PC-3 (cell line): ENCODE results near the gene C5orf22. TPM values are rescaled to one million over a fixed set of nuclear protein-coding genes. Genes with fewer than 3 reads are reported as not detected.
"Not testable (repeated sequence)": the region's sequence is repeated elsewhere in the genome, so short reads cannot be mapped to it uniquely, and the experiment has no call there.

Experiments used
- ATAC-seq: fragments of 200-7000 bp; cut with Tn5 transposase; 2 replicates; pipeline ENCODE4 v1.9.1; 2020; ENCODE audit warnings: mild to moderate bottlenecking, moderate library complexity
- BruUV-seq: library from RNA; stranded (reverse); fragments of 400-500 nt; replicated peaks from 2 replicates; lab custom pipeline; 2021; lab: Mats Ljungman, UMichigan
- CTCF ChIA-PET: fragments of 300-600 bp; sonication (Branson Sonifier 250); formaldehyde crosslinking; loops from one replicate; lab custom pipeline; 2022; ENCODE audit warnings: antibody characterized with exemption; lab: Charles Lee
- POLR2A ChIA-PET: fragments of 300-600 bp; sonication (Branson Sonifier 250); formaldehyde crosslinking; loops from one replicate; lab custom pipeline; 2022; ENCODE audit warnings: antibody characterized with exemption; ENCODE audit not compliant: unreplicated experiment; lab: Charles Lee
- DNase-seq: peaks from one replicate; pipeline ENCODE4 v3.0.0-alpha.2; 2015
- H2AFZ ChIP-seq: fragments of 300-600 bp; sonication (generic); 2 replicates; pipeline ENCODE4 v1.6.0; 2016; ENCODE audit warnings: antibody characterized with exemption, low read length
- H3F3A ChIP-seq: fragments of 300-600 bp; sonication (generic); one replicate; pipeline ENCODE4 v1.6.0; 2017; ENCODE audit warnings: antibody characterized with exemption, low read length, control low read depth, mild to moderate bottlenecking; ENCODE audit not compliant: unreplicated experiment
- H3K27ac ChIP-seq: fragments of 300-600 bp; sonication (generic); 2 replicates; pipeline ENCODE4 v1.5.1; 2016; ENCODE audit warnings: mild to moderate bottlenecking, low read length
- H3K27me3 ChIP-seq: fragments of 300-600 bp; sonication (generic); 2 replicates; pipeline ENCODE4 v1.6.1; 2016; ENCODE audit warnings: low read length, mixed read lengths
- H3K36me3 ChIP-seq: fragments of 300-600 bp; sonication (generic); 2 replicates; pipeline ENCODE4 v1.6.1; 2016; ENCODE audit warnings: low read depth, mixed run types, low read length, mixed read lengths
- H3K4me1 ChIP-seq: fragments of 300-600 bp; sonication (generic); 2 replicates; pipeline ENCODE4 v1.5.1; 2016; ENCODE audit warnings: low read length; ENCODE audit not compliant: insufficient read depth
- H3K4me2 ChIP-seq: fragments of 300-600 bp; sonication (generic); 2 replicates; pipeline ENCODE4 v1.6.0; 2016; ENCODE audit warnings: low read length
- H3K4me3 ChIP-seq: fragments of 300-600 bp; sonication (generic); 2 replicates; pipeline ENCODE4 v1.5.1; 2016; ENCODE audit warnings: mild to moderate bottlenecking, low read length, mixed read lengths
- H3K79me2 ChIP-seq: fragments of 300-600 bp; sonication (generic); 2 replicates; pipeline ENCODE4 v1.6.1; 2017; ENCODE audit warnings: low read length, mixed read lengths
- H3K9ac ChIP-seq: fragments of 300-600 bp; sonication (generic); 2 replicates; pipeline ENCODE4 v1.6.0; 2016; ENCODE audit warnings: mild to moderate bottlenecking, low read length
- H3K9me2 ChIP-seq: fragments of 300-600 bp; sonication (generic); replicated peaks from 2 replicates; pipeline ENCODE4 v1.6.1; 2016; ENCODE audit warnings: mixed run types, low read length, mixed read lengths
- H3K9me3 ChIP-seq: fragments of 300-600 bp; sonication (generic); 2 replicates; pipeline ENCODE4 v1.6.1; 2016; ENCODE audit warnings: low read length, mixed read lengths
- H4K20me1 ChIP-seq: fragments of 300-600 bp; sonication (generic); 2 replicates; pipeline ENCODE4 v1.6.1; 2016; ENCODE audit warnings: low read length, mixed read lengths
- CTCF ChIP-seq: fragments of 300-600 bp; sonication (generic); conservative IDR thresholded peaks from 2 replicates; pipeline ENCODE4 v1.5.1; 2017; ENCODE audit warnings: antibody characterized with exemption, low read depth, mild to moderate bottlenecking, low read length
- EZH2 ChIP-seq: fragments of 300-600 bp; sonication (generic); IDR thresholded peaks from one replicate; pipeline ENCODE4 v1.6.1; 2017; ENCODE audit warnings: antibody characterized with exemption, mild to moderate bottlenecking, low read length; ENCODE audit not compliant: unreplicated experiment
- EZH2phosphoT487 ChIP-seq: fragments of 300-600 bp; sonication (generic); IDR thresholded peaks from 2 replicates; pipeline ENCODE4 v1.6.1; 2018; ENCODE audit warnings: mild to moderate bottlenecking, antibody characterized with exemption, low read length, borderline replicate concordance
- intact Hi-C: fragments of 100-400 bp; cut with micrococcal nuclease; formaldehyde crosslinking; loops from 2 replicates; pipeline ENCODE4 v1.9.0; 2023
- total RNA-seq: library from RNA; depleted of rRNA; stranded (reverse); fragments of >200 nt; gene quantifications from 2 replicates; pipeline ENCODE4 v1.2.3, GENCODE V29; 2014

C5orf22 gene
- total RNA-seq, 1 experiment from 2014 or later = 15.3 TPM

GRCh38 chr5:31537851-31538250, 5.8 kb downstream of the C5orf22 start:
- CTCF ChIA-PET = no interaction called here
- DNase-seq = no peak
- Histone ChIP-seq H3K36me3 (peaks cover 49% of the 10 kb centered on the region), H3K27me3 (no peaks in the 10 kb centered on the region), H3F3A (no peaks in the 10 kb centered on the region), H3K9me2 (no peaks in the 10 kb centered on the region), H3K79me2 (peaks cover 26% of the 10 kb centered on the region), H3K9ac (no peak overlapping the region), H3K4me3 (no peak overlapping the region), H2AFZ (no peak overlapping the region), H4K20me1 (no peaks in the 10 kb centered on the region), H3K9me3 (no peaks in the 10 kb centered on the region), H3K4me2 (no peak overlapping the region), H3K4me1 (peaks cover 13% of the 10 kb centered on the region), H3K27ac (no peak overlapping the region)
- no TSS peak for BruUV-seq
- POLR2A ChIA-PET = no interaction called here
- ATAC-seq = no peak
- no peak for TF ChIP-seq EZH2phosphoT487
- no peak for TF ChIP-seq CTCF
- TF ChIP-seq EZH2 = no peak
- intact Hi-C loops = no loop called here

GRCh38 chr5:31549114-31549513, 17.0 kb downstream of the C5orf22 start:
- H3K9me2 ChIP-seq, H3K9me3 ChIP-seq, POLR2A ChIA-PET, H3K4me2 ChIP-seq, intact Hi-C loops, ATAC-seq, H3K27me3 ChIP-seq, H3K27ac ChIP-seq, H3K79me2 ChIP-seq, H3K4me3 ChIP-seq, DNase-seq, CTCF ChIA-PET, H3F3A ChIP-seq, H3K4me1 ChIP-seq, H4K20me1 ChIP-seq, H3K9ac ChIP-seq, H2AFZ ChIP-seq, BruUV-seq: not testable (repeated sequence)
- peaks cover 30% of the 10 kb centered on the region for H3K36me3 ChIP-seq

GRCh38 chr5:31551878-31552277, 19.8 kb downstream of the C5orf22 start:
- Histone ChIP-seq H3K27ac (no peak overlapping the region), H3K27me3 (no peaks in the 10 kb centered on the region), H3K79me2 (no peaks in the 10 kb centered on the region), H3K9ac (no peak overlapping the region), H2AFZ (no peak overlapping the region), H3K4me1 (peaks cover 16% of the 10 kb centered on the region), H3F3A (no peaks in the 10 kb centered on the region), H3K9me2 (no peaks in the 10 kb centered on the region), H4K20me1 (no peaks in the 10 kb centered on the region), H3K9me3 (no peaks in the 10 kb centered on the region), H3K4me3 (no peak overlapping the region), H3K36me3 (peaks cover 18% of the 10 kb centered on the region), H3K4me2 (no peak overlapping the region)
- TF ChIP-seq CTCF (no peak; the same call in 1 of the 2 replicates), EZH2phosphoT487 (no peak), EZH2 (no peak)
- ATAC-seq (peak; percentile 45; the same call in 1 of the 2 replicates), DNase-seq (peak; percentile 24)
- ChIA-PET CTCF (no interaction called here), POLR2A (no interaction called here)
- no TSS peak for BruUV-seq
- intact Hi-C loops = no loop called here
